ENCODE measurements around the gene ZNF32. TPM values are rescaled to one million over a fixed set of nuclear protein-coding genes. Genes with fewer than 3 reads are reported as not detected.
A peak's percentile ranks its signal among the peaks of the same experiment; 100 is the strongest.

The ZNF32 gene
- total and polyA plus RNA-seq, 2 donors (not counting 1 experiment from before 2014, with no cell fraction given): 29.0 to 29.6 TPM

DNA sequence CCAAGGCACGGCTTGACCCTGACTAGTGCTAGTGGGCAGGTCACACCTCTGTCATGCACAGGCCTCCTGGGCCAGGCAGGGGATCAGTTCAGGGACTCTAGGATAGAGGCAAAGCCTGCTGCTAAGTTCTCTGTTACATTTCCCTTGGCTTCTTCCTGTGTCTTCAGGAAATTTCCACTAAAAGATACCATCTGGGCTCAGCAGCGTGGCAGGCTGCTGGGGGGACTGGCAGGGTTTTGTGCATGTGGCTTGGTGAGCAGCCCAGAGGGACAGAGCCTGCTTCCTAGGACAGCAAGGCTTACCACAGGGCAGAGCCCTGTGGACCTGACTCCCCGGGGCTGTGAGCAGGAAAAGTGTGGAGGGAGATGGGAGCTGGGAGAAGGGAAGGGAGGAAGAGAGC is 20.7 kb upstream of the ZNF32 start:
- ChIA-PET CTCF (interaction anchor here (0.6 to 2.2 kb wide), 2 partner anchors 872 to 1195 kb away, joined by 4 to 5 read pairs; no protein-coding TSS in a partner anchor), POLR2A (no interaction called here)
- no peak overlapping the region for H3K9ac ChIP-seq (ENCODE audit: low read length)
- ATAC-seq (ENCODE audit: low read depth) (no peak), DNase-seq (no peak)
- no peaks in the 10 kb centered on the region for H4K20me1 ChIP-seq (ENCODE audit: control insufficient read depth, insufficient read depth, low read length, poor library complexity, severe bottlenecking)
- intact Hi-C loops (cut with micrococcal nuclease): no loop called here
- Mint-ChIP-seq H3K4me3 (no peak overlapping the region), H3K4me1 (peaks cover 2% of the 10 kb centered on the region), H3K27ac (peak overlapping the region; percentile 72), H3K27me3 (peaks cover 55% of the 10 kb centered on the region), H3K9me3 (ENCODE audit: insufficient read depth) (no peaks in the 10 kb centered on the region)
- peaks cover 0 to 4% (median 0%) of the 10 kb centered on the region in 3 donors for H3K9me3 ChIP-seq (ENCODE audit: control extremely low read depth in 1 of 3, control insufficient read depth in 2 of 3, insufficient read depth in 1 of 3, low read length in 2 of 3)
- H3K4me1 ChIP-seq (ENCODE audit: control insufficient read depth in 2 of 2, insufficient read depth in 2 of 2, low read length in 2 of 2): peaks cover 0 to 5% of the 10 kb centered on the region in 2 donors
- no peaks in the 10 kb centered on the region for H3K79me2 ChIP-seq (ENCODE audit: control insufficient read depth, insufficient read depth, low read length)
- H3K36me3 ChIP-seq (replicated peaks in 1 of 2; ENCODE audit: control extremely low read depth in 1 of 2, control insufficient read depth in 1 of 2, extremely low read depth in 1 of 2, insufficient read depth in 2 of 2, low read length in 1 of 2): no peaks in the 10 kb centered on the region
- TF ChIP-seq EZH2 (IDR thresholded peaks at IDR 0.05; ENCODE audit: borderline replicate concordance, insufficient read depth, low read depth, low read length, poor library complexity, severe bottlenecking): no peak
- TF ChIP-seq, protein P1, sequence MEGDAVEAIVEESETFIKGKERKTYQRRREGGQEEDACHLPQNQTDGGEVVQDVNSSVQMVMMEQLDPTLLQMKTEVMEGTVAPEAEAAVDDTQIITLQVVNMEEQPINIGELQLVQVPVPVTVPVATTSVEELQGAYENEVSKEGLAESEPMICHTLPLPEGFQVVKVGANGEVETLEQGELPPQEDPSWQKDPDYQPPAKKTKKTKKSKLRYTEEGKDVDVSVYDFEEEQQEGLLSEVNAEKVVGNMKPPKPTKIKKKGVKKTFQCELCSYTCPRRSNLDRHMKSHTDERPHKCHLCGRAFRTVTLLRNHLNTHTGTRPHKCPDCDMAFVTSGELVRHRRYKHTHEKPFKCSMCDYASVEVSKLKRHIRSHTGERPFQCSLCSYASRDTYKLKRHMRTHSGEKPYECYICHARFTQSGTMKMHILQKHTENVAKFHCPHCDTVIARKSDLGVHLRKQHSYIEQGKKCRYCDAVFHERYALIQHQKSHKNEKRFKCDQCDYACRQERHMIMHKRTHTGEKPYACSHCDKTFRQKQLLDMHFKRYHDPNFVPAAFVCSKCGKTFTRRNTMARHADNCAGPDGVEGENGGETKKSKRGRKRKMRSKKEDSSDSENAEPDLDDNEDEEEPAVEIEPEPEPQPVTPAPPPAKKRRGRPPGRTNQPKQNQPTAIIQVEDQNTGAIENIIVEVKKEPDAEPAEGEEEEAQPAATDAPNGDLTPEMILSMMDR (IDR thresholded peaks at IDR 0.05): no peak
- H2AFZ ChIP-seq (ENCODE audit: insufficient read depth, low read depth, low read length, poor library complexity, severe bottlenecking): no peak overlapping the region
- H3K27ac ChIP-seq (ENCODE audit: low read length in 2 of 2): no peak overlapping the region
- H3K27me3 ChIP-seq (replicated peaks in 1 of 4; ENCODE audit: control extremely low read depth in 1 of 4, control insufficient read depth in 3 of 4, insufficient read depth in 4 of 4, low read length in 3 of 4): peaks cover 0 to 42% (median 5%) of the 10 kb centered on the region in 4 experiments
- H3K4me3 ChIP-seq (ENCODE audit: control extremely low read depth in 1 of 5, extremely low read depth in 1 of 5, insufficient read depth in 1 of 5, low read depth in 2 of 5, low read length in 4 of 5): no peak overlapping the region
- WGBS (ENCODE audit: insufficient coverage): 79% methylated on average over 3 of the region's 3 CpGs
- H3K4me2 ChIP-seq (replicated peaks; ENCODE audit: low read depth, low read length, poor library complexity, severe bottlenecking): no peak overlapping the region

- peaks cover 49% of the 10 kb centered on the region for H3K27me3 Mint-ChIP-seq
- H2AFZ ChIP-seq (ENCODE audit: insufficient read depth, low read depth, low read length, poor library complexity, severe bottlenecking): no peak overlapping the region
- H3K27ac ChIP-seq (ENCODE audit: low read length in 2 of 2): no peak overlapping the region
- H3K4me1 ChIP-seq (ENCODE audit: control insufficient read depth in 2 of 2, insufficient read depth in 2 of 2, low read length in 2 of 2): peaks cover 0 to 5% of the 10 kb centered on the region in 2 donors
- peaks cover 0 to 42% (median 5%) of the 10 kb centered on the region in 4 experiments for H3K27me3 ChIP-seq (replicated peaks in 1 of 4; ENCODE audit: control extremely low read depth in 1 of 4, control insufficient read depth in 3 of 4, insufficient read depth in 4 of 4, low read length in 3 of 4)
- H3K9me3 Mint-ChIP-seq (ENCODE audit: insufficient read depth): no peaks in the 10 kb centered on the region
- no peak for TF ChIP-seq EZH2 (IDR thresholded peaks at IDR 0.05; ENCODE audit: borderline replicate concordance, insufficient read depth, low read depth, low read length, poor library complexity, severe bottlenecking)
- TF ChIP-seq, protein P1 (IDR thresholded peaks at IDR 0.05): no peak
- no peak overlapping the region for H3K4me3 ChIP-seq (ENCODE audit: control extremely low read depth in 1 of 5, extremely low read depth in 1 of 5, insufficient read depth in 1 of 5, low read depth in 2 of 5, low read length in 4 of 5)
- intact Hi-C loops (cut with micrococcal nuclease): no loop called here
- no peaks in the 10 kb centered on the region for H4K20me1 ChIP-seq (ENCODE audit: control insufficient read depth, insufficient read depth, low read length, poor library complexity, severe bottlenecking)
- no peak for ATAC-seq (ENCODE audit: low read depth)
- no peak overlapping the region for H3K4me2 ChIP-seq (replicated peaks; ENCODE audit: low read depth, low read length, poor library complexity, severe bottlenecking)
- no peak overlapping the region for H3K9ac ChIP-seq (ENCODE audit: low read length)
- H3K27ac Mint-ChIP-seq: no peak overlapping the region
- H3K4me1 Mint-ChIP-seq: peaks cover 2% of the 10 kb centered on the region
- POLR2A ChIA-PET: no interaction called here
- DNase-seq: no peak
- no peaks in the 10 kb centered on the region for H3K36me3 ChIP-seq (replicated peaks in 1 of 2; ENCODE audit: control extremely low read depth in 1 of 2, control insufficient read depth in 1 of 2, extremely low read depth in 1 of 2, insufficient read depth in 2 of 2, low read length in 1 of 2)
- CTCF ChIA-PET: no interaction called here
- H3K4me3 Mint-ChIP-seq: no peak overlapping the region
- WGBS (ENCODE audit: insufficient coverage): 90% methylated on average over 34 of the region's 36 CpGs
- H3K9me3 ChIP-seq (ENCODE audit: control extremely low read depth in 1 of 3, control insufficient read depth in 2 of 3, insufficient read depth in 1 of 3, low read length in 2 of 3): peaks cover 0 to 9% (median 7%) of the 10 kb centered on the region in 3 donors
- H3K79me2 ChIP-seq (ENCODE audit: control insufficient read depth, insufficient read depth, low read length): no peaks in the 10 kb centered on the region
Measured at GRCh38 chr10:43667761-43668386, 19.2 kb upstream of the ZNF32 start.

Measured in B cell (primary cell).